Karpas-422 (cell line): Measurements from ENCODE around the gene EHD1. TPM values are rescaled to one million over a fixed set of nuclear protein-coding genes. Genes with fewer than 3 reads are reported as not detected.
A peak's percentile ranks its signal among the peaks of the same experiment; 100 is the strongest.

Experiments used
- DNase-seq: peaks from one replicate; pipeline ENCODE4 v3.0.0-alpha.2; 2015
- H2AFZ ChIP-seq: fragments of 200-600 bp; sonication (generic); 2 replicates; pipeline ENCODE4 v1.6.1; 2014; ENCODE audit warnings: antibody characterized with exemption, low read length, mixed read lengths
- H3K27ac ChIP-seq: fragments of 200-600 bp; sonication (generic); 2 replicates; pipeline ENCODE4 v1.5.1; 2014; ENCODE audit warnings: mild to moderate bottlenecking, low read length, moderate library complexity
- H3K27me3 ChIP-seq: fragments of 200-600 bp; sonication (generic); 2 replicates; pipeline ENCODE4 v1.6.1; 2014; ENCODE audit warnings: low read length, mixed read lengths
- H3K36me3 ChIP-seq: fragments of 200-600 bp; sonication (generic); 2 replicates; pipeline ENCODE4 v1.6.1; 2014; ENCODE audit warnings: low read length, mixed read lengths; ENCODE audit not compliant: insufficient read depth
- H3K4me1 ChIP-seq: fragments of 200-600 bp; sonication (generic); 2 replicates; pipeline ENCODE4 v1.6.1; 2014; ENCODE audit warnings: mild to moderate bottlenecking, low read length, mixed read lengths
- H3K4me2 ChIP-seq: fragments of 200-600 bp; sonication (generic); 2 replicates; pipeline ENCODE4 v1.6.1; 2014; ENCODE audit warnings: low read length, low read depth, mild to moderate bottlenecking; ENCODE audit not compliant: poor library complexity, severe bottlenecking
- H3K4me3 ChIP-seq: fragments of 200-600 bp; sonication (generic); 2 replicates; pipeline ENCODE4 v1.5.1; 2014; ENCODE audit warnings: mild to moderate bottlenecking, antibody characterized with exemption, low read length, mixed read lengths
- H3K79me2 ChIP-seq: fragments of 200-600 bp; sonication (generic); 2 replicates; pipeline ENCODE4 v1.6.1; 2014; ENCODE audit warnings: mild to moderate bottlenecking, low read length, mixed read lengths
- H3K9ac ChIP-seq: fragments of 200-600 bp; sonication (generic); 2 replicates; pipeline ENCODE4 v1.6.0; 2014; ENCODE audit warnings: low read length
- H3K9me2 ChIP-seq: fragments of 200-600 bp; sonication (generic), shearing (Covaris generic); replicated peaks from 2 replicates; pipeline ENCODE4 v1.6.0; 2014; ENCODE audit warnings: mild to moderate bottlenecking, low read length, moderate library complexity; ENCODE audit not compliant: insufficient read depth
- H3K9me3 ChIP-seq: fragments of 300-700, 200-600 bp; sonication (generic); 2 replicates; pipeline ENCODE4 v1.6.1; 2014; ENCODE audit warnings: low read length, mixed read lengths
- H4K20me1 ChIP-seq: fragments of 200-600 bp; sonication (generic); 2 replicates; pipeline ENCODE4 v1.6.1; 2014; ENCODE audit warnings: mild to moderate bottlenecking, antibody characterized with exemption, low read length, low read depth; ENCODE audit not compliant: insufficient read depth
- total RNA-seq: library from RNA; depleted of rRNA; stranded (reverse); fragments of >200 nt; shearing (Covaris generic); gene quantifications from 2 replicates; pipeline ENCODE4 v1.2.3, GENCODE V29; 2014; ENCODE audit warnings: low replicate concordance

EHD1 gene
- total RNA-seq, 1 experiment from 2014 or later: 30.8 TPM

- H3K9me3 ChIP-seq: no peaks in the 10 kb centered on the region
- peaks cover 44% of the 10 kb centered on the region for H3K4me1 ChIP-seq
- peak overlapping the region; percentile 53 for H3K4me2 ChIP-seq
- no peak overlapping the region for H3K9ac ChIP-seq
- H3K36me3 ChIP-seq: no peaks in the 10 kb centered on the region
- H3K4me3 ChIP-seq: 0 out of 2 replicates have a peak overlapping the region, but pooled peaks have one; percentile 55
- H4K20me1 ChIP-seq: no peaks in the 10 kb centered on the region
- no peak for DNase-seq
- H3K27me3 ChIP-seq: no peaks in the 10 kb centered on the region
- no peaks in the 10 kb centered on the region for H3K9me2 ChIP-seq
- H2AFZ ChIP-seq: no peak overlapping the region
- H3K79me2 ChIP-seq: no peaks in the 10 kb centered on the region
- no peak overlapping the region for H3K27ac ChIP-seq
Observed at GRCh38 chr11:64845129-64845775, 33.2 kb downstream of the EHD1 start.

- Histone ChIP-seq H3K9me2 (no peaks in the 10 kb centered on the region), H3K79me2 (no peaks in the 10 kb centered on the region), H3K9me3 (no peaks in the 10 kb centered on the region), H3K36me3 (no peaks in the 10 kb centered on the region), H3K27ac (no peak within 1 kb of the TSS), H3K4me2 (peak within 1 kb of the TSS; percentile 53), H3K9ac (peak within 1 kb of the TSS; percentile 3; the same call in 1 of the 2 replicates), H3K4me3 (peak within 1 kb of the TSS; percentile 55; the same call in 1 of the 2 replicates), H3K27me3 (no peaks in the 10 kb centered on the region), H2AFZ (no peak within 1 kb of the TSS), H3K4me1 (peaks cover 36% of the 10 kb centered on the region), H4K20me1 (no peaks in the 10 kb centered on the region)
- peak; percentile 85 for DNase-seq
Observed at GRCh38 chr11:64844330-64845128, 33.9 kb downstream of the EHD1 start, which contains the start of gene CDC42BPG. TSS of gene CDC42BPG (minus strand) at chr11:64844653. CDS start at chr11:64844569, 84 bp downstream.

- Histone ChIP-seq H3K4me1 (peaks cover 29% of the 10 kb centered on the region), H3K36me3 (no peaks in the 10 kb centered on the region), H3K9me3 (no peaks in the 10 kb centered on the region), H3K79me2 (no peaks in the 10 kb centered on the region), H3K9ac (0 out of 2 replicates have a peak overlapping the region, but pooled peaks have one; percentile 3), H4K20me1 (no peaks in the 10 kb centered on the region), H3K27ac (no peak overlapping the region), H3K4me3 (peak overlapping the region; percentile 55; the same call in 1 of the 2 replicates), H2AFZ (no peak overlapping the region), H3K27me3 (no peaks in the 10 kb centered on the region), H3K4me2 (peak overlapping the region; percentile 53), H3K9me2 (no peaks in the 10 kb centered on the region)
- no peak for DNase-seq
Observed at GRCh38 chr11:64843686-64844329, 34.6 kb downstream of the EHD1 start.

GRCh38 chr11:64842851-64843685 lies 35.4 kb downstream of the EHD1 start:
- H3K4me3 ChIP-seq: no peak overlapping the region
- no peaks in the 10 kb centered on the region for H4K20me1 ChIP-seq
- no peak overlapping the region for H3K27ac ChIP-seq
- H3K79me2 ChIP-seq: no peaks in the 10 kb centered on the region
- H3K4me1 ChIP-seq: peaks cover 22% of the 10 kb centered on the region
- H3K9ac ChIP-seq: no peak overlapping the region
- no peak overlapping the region for H3K4me2 ChIP-seq
- no peak for DNase-seq
- no peaks in the 10 kb centered on the region for H3K9me2 ChIP-seq
- no peaks in the 10 kb centered on the region for H3K9me3 ChIP-seq
- no peaks in the 10 kb centered on the region for H3K36me3 ChIP-seq
- no peak overlapping the region for H2AFZ ChIP-seq
- no peaks in the 10 kb centered on the region for H3K27me3 ChIP-seq

- H3K79me2 ChIP-seq: no peaks in the 10 kb centered on the region
- no peaks in the 10 kb centered on the region for H3K9me3 ChIP-seq
- no peak overlapping the region for H3K27ac ChIP-seq
- H3K4me3 ChIP-seq: no peak overlapping the region
- H4K20me1 ChIP-seq: no peaks in the 10 kb centered on the region
- no peaks in the 10 kb centered on the region for H3K27me3 ChIP-seq
- H3K9ac ChIP-seq: no peak overlapping the region
- H3K36me3 ChIP-seq: no peaks in the 10 kb centered on the region
- no peaks in the 10 kb centered on the region for H3K9me2 ChIP-seq
- DNase-seq: no peak
- H2AFZ ChIP-seq: no peak overlapping the region
- H3K4me1 ChIP-seq: peaks cover 15% of the 10 kb centered on the region
- H3K4me2 ChIP-seq: no peak overlapping the region
Observed at GRCh38 chr11:64842366-64842759, 36.1 kb downstream of the EHD1 start.

GRCh38 chr11:64841592-64842365 lies 36.6 kb downstream of the EHD1 start:
- no peak for DNase-seq
- no peaks in the 10 kb centered on the region for H3K79me2 ChIP-seq
- H4K20me1 ChIP-seq: no peaks in the 10 kb centered on the region
- H3K36me3 ChIP-seq: no peaks in the 10 kb centered on the region
- H3K9me3 ChIP-seq: no peaks in the 10 kb centered on the region
- H3K9me2 ChIP-seq: no peaks in the 10 kb centered on the region
- no peak overlapping the region for H3K27ac ChIP-seq
- H3K4me2 ChIP-seq: no peak overlapping the region
- H3K4me3 ChIP-seq: no peak overlapping the region
- H2AFZ ChIP-seq: no peak overlapping the region
- no peak overlapping the region for H3K9ac ChIP-seq
- H3K27me3 ChIP-seq: no peaks in the 10 kb centered on the region
- H3K4me1 ChIP-seq: peaks cover 12% of the 10 kb centered on the region
